ENCODE results near the gene CAV1.

Gene CAV1

DNA sequence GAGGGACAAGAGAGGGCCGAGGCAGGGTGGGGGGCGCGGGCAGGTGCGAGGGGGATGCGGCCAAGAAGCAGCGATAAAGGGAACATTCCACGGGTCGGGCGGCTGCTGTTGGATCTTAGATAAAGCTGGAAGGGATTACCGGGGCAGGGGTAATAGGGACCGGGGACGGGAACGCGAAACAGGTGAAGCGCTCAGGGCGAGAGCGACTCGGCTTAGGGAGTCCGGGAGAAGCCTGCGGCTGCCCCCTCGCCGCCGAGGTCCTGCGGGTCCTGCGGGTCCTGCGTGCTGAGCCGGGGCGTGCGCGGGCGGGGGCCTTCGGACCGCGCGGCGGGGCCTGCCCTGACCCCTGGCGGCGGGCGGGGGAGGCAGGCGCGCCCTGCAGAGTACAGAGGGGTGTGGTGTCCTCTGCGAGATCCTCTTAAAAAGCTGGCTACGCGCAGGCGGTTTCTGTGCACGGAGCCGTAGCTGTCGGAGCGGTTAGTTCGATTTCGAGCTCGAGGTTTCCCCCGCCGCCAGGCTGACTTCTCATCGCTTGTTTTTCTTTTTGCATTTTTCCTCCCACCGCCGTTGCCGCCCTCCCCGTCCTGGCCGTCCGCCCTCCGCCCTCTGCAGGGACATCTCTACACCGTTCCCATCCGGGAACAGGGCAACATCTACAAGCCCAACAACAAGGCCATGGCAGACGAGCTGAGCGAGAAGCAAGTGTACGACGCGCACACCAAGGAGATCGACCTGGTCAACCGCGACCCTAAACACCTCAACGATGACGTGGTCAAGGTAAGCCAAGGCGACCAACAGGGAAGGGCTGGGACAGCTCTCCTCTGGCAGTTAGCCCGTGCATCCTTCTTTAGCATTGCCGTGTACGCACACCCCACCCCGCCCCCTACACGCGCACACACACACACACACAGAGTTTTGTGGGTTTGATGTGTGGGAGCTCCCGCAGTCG, 1.4 kb downstream of the CAV1 start:
- no peak overlapping the region for H3K4me3 ChIP-seq (ENCODE audit: low read depth, low read length)
- peak; percentile 63 for DNase-seq (ENCODE audit: low read depth)
- TF ChIP-seq, protein P1, sequence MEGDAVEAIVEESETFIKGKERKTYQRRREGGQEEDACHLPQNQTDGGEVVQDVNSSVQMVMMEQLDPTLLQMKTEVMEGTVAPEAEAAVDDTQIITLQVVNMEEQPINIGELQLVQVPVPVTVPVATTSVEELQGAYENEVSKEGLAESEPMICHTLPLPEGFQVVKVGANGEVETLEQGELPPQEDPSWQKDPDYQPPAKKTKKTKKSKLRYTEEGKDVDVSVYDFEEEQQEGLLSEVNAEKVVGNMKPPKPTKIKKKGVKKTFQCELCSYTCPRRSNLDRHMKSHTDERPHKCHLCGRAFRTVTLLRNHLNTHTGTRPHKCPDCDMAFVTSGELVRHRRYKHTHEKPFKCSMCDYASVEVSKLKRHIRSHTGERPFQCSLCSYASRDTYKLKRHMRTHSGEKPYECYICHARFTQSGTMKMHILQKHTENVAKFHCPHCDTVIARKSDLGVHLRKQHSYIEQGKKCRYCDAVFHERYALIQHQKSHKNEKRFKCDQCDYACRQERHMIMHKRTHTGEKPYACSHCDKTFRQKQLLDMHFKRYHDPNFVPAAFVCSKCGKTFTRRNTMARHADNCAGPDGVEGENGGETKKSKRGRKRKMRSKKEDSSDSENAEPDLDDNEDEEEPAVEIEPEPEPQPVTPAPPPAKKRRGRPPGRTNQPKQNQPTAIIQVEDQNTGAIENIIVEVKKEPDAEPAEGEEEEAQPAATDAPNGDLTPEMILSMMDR (IDR thresholded peaks at IDR 0.05; ENCODE audit: low read depth, low read length): peak; percentile 43
- no peak for TF ChIP-seq POLR2A (IDR thresholded peaks at IDR 0.05; ENCODE audit: extremely low read depth, insufficient read length)

DNA sequence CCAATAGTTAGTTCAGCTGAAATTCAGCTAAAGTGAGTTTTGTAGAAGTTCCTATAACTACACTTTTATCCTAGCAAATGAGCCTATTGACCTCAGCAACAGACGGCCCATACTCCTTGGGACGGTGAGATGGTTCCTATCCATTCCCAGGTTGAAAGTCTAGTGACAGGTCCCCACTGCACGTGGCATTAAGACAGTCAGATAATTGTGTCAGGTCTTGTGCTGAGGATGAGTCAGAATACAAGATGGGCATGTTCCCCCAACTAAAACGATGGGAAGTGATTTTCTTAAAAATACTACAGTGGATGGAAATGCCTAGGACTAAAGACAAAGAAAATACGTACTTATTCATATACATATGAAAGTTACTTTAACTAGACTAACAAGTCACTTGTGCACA, 2.1 kb downstream of the CAV1 start:
- H3K4me3 ChIP-seq (ENCODE audit: low read depth, low read length): no peak overlapping the region
- TF ChIP-seq MYC (IDR thresholded peaks at IDR 0.05; ENCODE audit: low read depth, low read length): no peak
- TF ChIP-seq POLR2A (IDR thresholded peaks at IDR 0.05; ENCODE audit: extremely low read depth, insufficient read length): no peak
- TF ChIP-seq, protein P2, sequence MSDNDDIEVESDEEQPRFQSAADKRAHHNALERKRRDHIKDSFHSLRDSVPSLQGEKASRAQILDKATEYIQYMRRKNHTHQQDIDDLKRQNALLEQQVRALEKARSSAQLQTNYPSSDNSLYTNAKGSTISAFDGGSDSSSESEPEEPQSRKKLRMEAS (IDR thresholded peaks at IDR 0.05; ENCODE audit: low read depth, low read length): no peak
- TF ChIP-seq, protein P1 (IDR thresholded peaks at IDR 0.05; ENCODE audit: low read depth, low read length): no peak
- DNase-seq (ENCODE audit: low read depth): no peak

DNA sequence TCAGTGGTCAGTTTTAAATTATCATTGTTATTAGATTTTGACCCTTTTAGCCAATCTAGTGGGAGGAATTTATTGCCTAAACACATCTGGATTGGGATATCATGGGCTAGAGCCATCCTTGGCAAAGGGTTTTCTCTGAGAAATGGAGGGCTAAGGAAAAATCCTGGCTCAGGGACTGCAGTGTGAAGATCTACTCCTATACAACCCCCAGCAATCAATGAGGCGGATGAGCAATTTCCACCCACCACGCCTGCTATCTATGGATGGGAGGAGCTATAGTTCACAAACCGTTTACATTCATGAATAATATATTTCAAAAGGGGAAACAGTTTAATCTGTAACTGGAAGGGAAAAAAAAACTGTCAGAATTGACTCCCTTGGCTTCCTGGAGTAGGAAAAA, 2.7 kb downstream of the CAV1 start:
- no peak overlapping the region for H3K4me3 ChIP-seq (ENCODE audit: low read depth, low read length)
- TF ChIP-seq, protein P2 (IDR thresholded peaks at IDR 0.05; ENCODE audit: low read depth, low read length): no peak
- TF ChIP-seq MYC (IDR thresholded peaks at IDR 0.05; ENCODE audit: low read depth, low read length) (no peak), POLR2A (IDR thresholded peaks at IDR 0.05; ENCODE audit: extremely low read depth, insufficient read length) (no peak)
- TF ChIP-seq, protein P1 (IDR thresholded peaks at IDR 0.05; ENCODE audit: low read depth, low read length): no peak
- DNase-seq (ENCODE audit: low read depth): no peak

DNA sequence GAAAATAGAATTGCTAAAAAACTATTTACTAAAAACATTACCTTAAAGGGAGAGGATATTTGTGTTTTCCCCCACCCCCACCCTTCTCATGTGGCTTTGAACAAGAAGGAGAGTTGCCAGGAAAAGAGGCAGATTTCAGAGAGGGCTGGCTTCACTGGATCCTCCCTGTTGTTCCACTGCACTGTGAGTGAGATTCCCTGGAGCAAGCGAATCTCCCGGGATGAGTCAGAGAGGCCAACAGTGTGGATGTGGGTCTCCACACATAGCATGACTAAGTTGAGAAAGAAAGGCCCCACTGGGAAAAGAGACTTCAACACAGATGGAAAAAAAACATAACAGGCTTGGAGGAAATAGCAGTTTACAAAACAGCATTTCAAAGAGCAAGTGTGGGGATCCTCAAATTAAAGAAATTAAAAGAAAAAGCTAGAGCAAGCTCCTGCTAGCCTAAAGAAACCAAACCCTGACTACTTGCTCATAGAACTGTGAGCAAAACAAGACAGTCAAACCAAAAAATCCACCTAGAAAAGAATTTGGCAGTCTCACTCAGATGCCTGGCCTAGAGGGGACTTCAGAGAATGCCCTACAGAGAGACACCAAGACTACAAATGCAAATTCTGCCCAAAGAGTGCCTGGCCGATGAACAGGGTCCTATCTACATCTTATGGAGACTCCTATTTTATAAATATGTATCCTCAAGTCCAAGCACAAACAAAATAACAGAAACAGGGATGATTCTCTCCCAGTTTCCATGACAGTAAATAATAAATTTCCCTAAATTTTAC, 3.4 kb downstream of the CAV1 start:
- DNase-seq (ENCODE audit: low read depth): no peak
- no peak overlapping the region for H3K4me3 ChIP-seq (ENCODE audit: low read depth, low read length)

DNA sequence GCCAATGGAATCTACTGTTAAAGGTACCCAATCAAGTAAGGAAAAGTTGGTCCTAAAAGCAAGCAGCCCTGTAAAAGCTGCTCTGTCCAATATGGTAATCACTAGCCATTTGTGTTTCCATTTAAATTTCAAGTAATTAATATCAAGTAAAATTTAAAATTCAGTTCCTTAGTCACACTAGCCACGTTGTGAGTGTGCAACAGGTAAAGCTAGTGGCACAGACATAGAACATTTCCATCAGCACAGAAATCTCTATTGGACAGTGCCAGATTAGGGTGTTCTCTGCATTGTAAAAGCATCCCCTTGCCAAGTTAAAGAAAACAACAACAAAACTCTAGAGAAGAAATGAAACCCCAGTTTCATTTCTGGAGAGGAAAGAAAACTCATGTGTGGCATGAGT, 4.4 kb downstream of the CAV1 start:
- no peak overlapping the region for H3K4me3 ChIP-seq (ENCODE audit: low read depth, low read length)
- TF ChIP-seq MYC (IDR thresholded peaks at IDR 0.05; ENCODE audit: low read depth, low read length) (no peak), POLR2A (IDR thresholded peaks at IDR 0.05; ENCODE audit: extremely low read depth, insufficient read length) (no peak)
- TF ChIP-seq, protein P1 (IDR thresholded peaks at IDR 0.05; ENCODE audit: low read depth, low read length): no peak
- TF ChIP-seq, protein P2 (IDR thresholded peaks at IDR 0.05; ENCODE audit: low read depth, low read length): no peak
- DNase-seq (ENCODE audit: low read depth): no peak

More for the DNA sequence above, 3.4 kb downstream of the CAV1 start:
- TF ChIP-seq, protein P1 (IDR thresholded peaks at IDR 0.05; ENCODE audit: low read depth, low read length): no peak
- TF ChIP-seq MYC (IDR thresholded peaks at IDR 0.05; ENCODE audit: low read depth, low read length) (no peak), POLR2A (IDR thresholded peaks at IDR 0.05; ENCODE audit: extremely low read depth, insufficient read length) (no peak)
- TF ChIP-seq, protein P2 (IDR thresholded peaks at IDR 0.05; ENCODE audit: low read depth, low read length): no peak
